Naive thymus-derived CD8-positive, alpha-beta T cell (primary cell): ENCODE measurements around the gene CYP4V2. TPM values are rescaled to one million over a fixed set of nuclear protein-coding genes. Genes with fewer than 3 reads are reported as not detected.

Source experiments
- polyA plus RNA-seq, 3 donors: library from polyadenylated mRNA; unstranded; fragments of 300-500 nt; fragmentation: Illumina TruSeq; gene quantifications; one replicate each; pipeline ENCODE4 v1.2.3, GENCODE V29; 2021
- total RNA-seq, 8 experiments: library from RNA in 2 of 8; stranded (reverse) in 2 of 8; gene quantifications; one replicate each; pipeline ENCODE4 v1.2.3 and lab custom pipeline; 2021 to 2026

CYP4V2 gene
- total and polyA plus RNA-seq, 5 experiments from 2014 or later, result 19.3 to 30.3 (median 28.4) TPM

Other genes with a start within 250 kb of the CYP4V2 start
- gene TLR3, start 122.4 kb upstream of the CYP4V2 start, total RNA-seq, result under 1 TPM; 0.25 to 0.36 TPM
- 1 to 10 TPM in 1 of 3 donors, under 1 TPM in 2; 0.43 to 3.8 (median 0.80) TPM for gene TLR3, start 122.4 kb upstream of the CYP4V2 start, polyA plus RNA-seq
- 1 to 10 TPM; 2.4 to 2.5 TPM for gene FAM149A, start 86.9 kb upstream of the CYP4V2 start, total RNA-seq
- gene FAM149A, start 86.9 kb upstream of the CYP4V2 start, polyA plus RNA-seq, result under 1 TPM in 2 of 3 donors, not detected in 1; 0.12 to 0.18 TPM
- gene KLKB1, start 35.9 kb downstream of the CYP4V2 start, total RNA-seq, result 1 to 10 TPM; 1.8 to 2.9 TPM
- gene KLKB1, start 35.9 kb downstream of the CYP4V2 start, polyA plus RNA-seq, result not detected
- gene F11, start 74.6 kb downstream of the CYP4V2 start, total RNA-seq, result not detected
- gene F11, start 74.6 kb downstream of the CYP4V2 start, polyA plus RNA-seq, result not detected